Mesendoderm (in vitro differentiated cells): ENCODE results near the gene EPDR1.

ENCODE experiments used
- DNase-seq: peaks from one replicate; pipeline ENCODE4 v3.0.0; 2013
- H2AK5ac ChIP-seq: 2 replicates; pipeline ENCODE4 v1.6.1; 2013; ENCODE audit warnings: low read length, inconsistent platforms
- H2BK120ac ChIP-seq: 2 replicates; pipeline ENCODE4 v1.6.1; 2013; ENCODE audit warnings: low read depth, mild to moderate bottlenecking, low read length, moderate library complexity, mixed read lengths
- H2BK15ac ChIP-seq: replicated peaks from 2 replicates; pipeline ENCODE4 v1.6.1; 2013; ENCODE audit warnings: low read depth, mild to moderate bottlenecking, moderate library complexity
- H2BK5ac ChIP-seq: 2 replicates; pipeline ENCODE4 v1.6.1; 2013; ENCODE audit warnings: low read length, inconsistent platforms
- H3K18ac ChIP-seq: 2 replicates; pipeline ENCODE4 v1.6.1; 2013; ENCODE audit warnings: mild to moderate bottlenecking, low read length, mixed read lengths
- H3K23ac ChIP-seq: one replicate; pipeline ENCODE4 v1.6.1; 2013; ENCODE audit warnings: low read length
- H3K27ac ChIP-seq: 2 replicates; pipeline ENCODE4 v1.5.1; 2013; ENCODE audit warnings: low read depth, mild to moderate bottlenecking, inconsistent platforms, low read length, moderate library complexity
- H3K27me3 ChIP-seq: 2 replicates; pipeline ENCODE4 v1.6.1; 2013; ENCODE audit warnings: low read length, control low read depth, mild to moderate bottlenecking, inconsistent platforms; ENCODE audit not compliant: insufficient read depth, poor library complexity
- H3K36me3 ChIP-seq: 2 replicates; pipeline ENCODE4 v1.6.1; 2013; ENCODE audit warnings: low read length, inconsistent platforms; ENCODE audit not compliant: control insufficient read depth, insufficient read depth
- H3K4ac ChIP-seq: one replicate; pipeline ENCODE4 v1.6.1; 2013; ENCODE audit warnings: low read depth, mild to moderate bottlenecking, low read length, moderate library complexity
- H3K4me1 ChIP-seq: 2 replicates; pipeline ENCODE4 v1.6.1; 2013; ENCODE audit warnings: low read depth, low read length, inconsistent platforms; ENCODE audit not compliant: control insufficient read depth
- H3K4me2 ChIP-seq: 2 replicates; pipeline ENCODE4 v1.6.1; 2013; ENCODE audit warnings: low read length
- H3K4me3 ChIP-seq: 2 replicates; pipeline ENCODE4 v1.5.1; 2013; ENCODE audit warnings: mild to moderate bottlenecking, low read length
- H3K56ac ChIP-seq: one replicate; pipeline ENCODE4 v1.6.1; 2013; ENCODE audit warnings: low read length
- H3K79me1 ChIP-seq: 2 replicates; pipeline ENCODE4 v1.6.1; 2013; ENCODE audit warnings: low read length, inconsistent platforms
- H3K79me2 ChIP-seq: 2 replicates; pipeline ENCODE4 v1.6.1; 2013; ENCODE audit warnings: mild to moderate bottlenecking, low read length; ENCODE audit not compliant: control insufficient read depth, insufficient read depth
- H3K9ac ChIP-seq: 2 replicates; pipeline ENCODE4 v1.6.1; 2013; ENCODE audit warnings: low read length, inconsistent platforms
- H4K5ac ChIP-seq: one replicate; pipeline ENCODE4 v1.6.1; 2013; ENCODE audit warnings: low read length
- H4K8ac ChIP-seq: one replicate; pipeline ENCODE4 v1.6.1; 2013; ENCODE audit warnings: low read depth, mild to moderate bottlenecking, control low read depth, low read length, moderate library complexity
- WGBS: extraction: QIAGEN DNeasy Blood & Tissue Kit; methylation state at CpG from one replicate; pipeline ENCODE4 v1.1.7; 2013; ENCODE audit warnings: low lambda C conversion rate, missing lambda C conversion rate; ENCODE audit not compliant: insufficient coverage; ENCODE audit errors: extremely low coverage; 5-methylcytosine and 5-hydroxymethylcytosine counted together

Gene EPDR1

DNA sequence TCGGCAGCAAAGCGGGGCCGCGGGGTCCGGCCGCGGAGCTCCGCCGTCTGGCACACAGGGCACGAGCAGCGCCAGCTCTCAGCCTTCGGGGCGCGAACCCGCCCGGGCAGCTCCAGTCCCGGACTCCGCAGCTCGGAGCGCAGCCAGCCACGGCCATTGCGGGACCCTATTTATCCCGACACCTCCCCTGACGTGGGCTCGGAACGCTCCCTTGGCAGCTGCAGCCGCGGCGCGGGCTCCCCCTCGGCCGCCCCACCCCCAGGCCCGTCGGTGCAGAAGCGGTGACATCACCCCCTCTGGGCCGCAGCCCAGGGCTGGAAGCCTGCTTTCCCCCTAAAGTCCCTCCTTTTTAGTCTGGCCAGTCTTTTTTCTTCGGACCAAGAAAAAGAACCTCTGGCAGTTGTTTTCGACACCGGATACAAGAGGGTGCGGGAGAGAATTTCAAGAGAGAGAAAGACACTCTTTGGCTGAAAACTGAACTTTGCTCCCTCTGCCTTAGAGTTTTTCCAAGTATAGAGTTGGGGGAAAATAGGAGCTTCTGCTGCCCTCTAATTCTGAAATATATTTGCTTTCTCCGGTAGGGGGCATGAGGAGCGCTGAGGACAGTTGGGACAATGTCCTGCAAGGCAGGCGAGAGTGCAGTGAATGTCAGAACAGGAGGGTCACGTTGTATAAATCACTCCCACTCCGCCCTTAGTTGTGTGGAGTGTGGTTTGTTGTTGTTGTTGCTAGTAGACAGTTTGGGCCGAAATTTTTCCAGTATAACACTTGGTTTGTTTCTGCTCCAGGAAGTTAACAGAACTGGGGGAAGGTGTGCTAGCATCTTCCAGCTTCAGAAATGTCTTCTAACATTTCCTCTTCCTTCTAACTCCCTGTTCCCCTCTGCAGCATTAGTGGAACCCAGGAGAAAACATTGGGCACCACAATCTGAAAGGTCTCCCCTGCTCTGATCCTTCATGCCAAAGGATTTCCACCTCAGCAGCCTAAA, 3.5 kb upstream of the EPDR1 start, which contains the start of gene SFRP4:
TSS of gene SFRP4 (minus strand) at position 145 of the 988 bp plus-strand sequence. CDS start 280 bp downstream, outside the sequence.
- WGBS = no CpG with 5 or more reads among the region's 46 CpGs
- H3K79me2 ChIP-seq = no peaks in the 10 kb centered on the region

DNA sequence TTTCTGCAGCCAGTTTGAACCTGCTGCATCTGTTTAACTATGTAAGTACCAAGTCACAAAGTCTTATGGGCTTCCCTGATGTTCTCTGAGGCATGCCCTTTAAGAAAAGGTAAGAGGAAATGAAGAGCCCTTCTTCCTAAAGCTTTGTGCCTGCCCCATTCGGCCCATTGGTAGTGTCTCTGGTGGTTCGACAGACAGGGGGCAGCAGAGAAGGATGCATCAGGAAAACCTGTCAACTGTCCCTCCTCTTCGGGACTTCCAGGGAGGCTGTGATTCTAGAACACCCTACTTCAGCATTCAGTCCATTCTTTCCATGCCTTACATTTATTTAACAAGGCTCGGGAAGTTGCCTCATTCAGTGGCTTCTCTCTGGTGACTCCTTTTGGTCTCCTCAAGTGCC, 1.9 kb upstream of the EPDR1 start:
- no peak overlapping the region for H3K4ac ChIP-seq
- no peak overlapping the region for H3K56ac ChIP-seq
- no peak overlapping the region for H2BK120ac ChIP-seq
- no peak overlapping the region for H3K27ac ChIP-seq
- H2BK5ac ChIP-seq = no peak overlapping the region
- H3K9ac ChIP-seq = no peak overlapping the region
- peak; percentile 23 for DNase-seq
- no peak overlapping the region for H4K8ac ChIP-seq
- no peak overlapping the region for H3K4me2 ChIP-seq
- no peak overlapping the region for H3K18ac ChIP-seq
- WGBS = no CpG with 5 or more reads among the region's 4 CpGs
- H3K79me1 ChIP-seq = no peaks in the 10 kb centered on the region
- H3K36me3 ChIP-seq = no peaks in the 10 kb centered on the region
- no peaks in the 10 kb centered on the region for H3K4me1 ChIP-seq
- H4K5ac ChIP-seq = no peak overlapping the region
- H3K79me2 ChIP-seq = no peaks in the 10 kb centered on the region
- no peak overlapping the region for H2BK15ac ChIP-seq
- no peak overlapping the region for H2AK5ac ChIP-seq
- peaks cover 13% of the 10 kb centered on the region for H3K27me3 ChIP-seq
- no peak overlapping the region for H3K23ac ChIP-seq
- H3K4me3 ChIP-seq = no peak overlapping the region

More for the DNA sequence above, 3.5 kb upstream of the EPDR1 start, which contains the start of gene SFRP4:
- Histone ChIP-seq H3K79me1 (no peaks in the 10 kb centered on the region), H3K9ac (no peak within 1 kb of the TSS), H3K56ac (no peak within 1 kb of the TSS), H3K23ac (peak within 1 kb of the TSS; percentile 71), H2AK5ac (no peak within 1 kb of the TSS), H3K18ac (no peak within 1 kb of the TSS), H3K27me3 (peaks cover 13% of the 10 kb centered on the region), H3K4me2 (peak within 1 kb of the TSS; percentile 48), H2BK5ac (no peak within 1 kb of the TSS), H3K36me3 (no peaks in the 10 kb centered on the region), H4K5ac (no peak within 1 kb of the TSS), H3K4me3 (no peak within 1 kb of the TSS), H4K8ac (no peak within 1 kb of the TSS), H3K27ac (no peak within 1 kb of the TSS), H3K4me1 (no peaks in the 10 kb centered on the region), H3K4ac (no peak within 1 kb of the TSS), H2BK120ac (no peak within 1 kb of the TSS), H2BK15ac (no peak within 1 kb of the TSS)
- DNase-seq = peak; percentile 82

DNA sequence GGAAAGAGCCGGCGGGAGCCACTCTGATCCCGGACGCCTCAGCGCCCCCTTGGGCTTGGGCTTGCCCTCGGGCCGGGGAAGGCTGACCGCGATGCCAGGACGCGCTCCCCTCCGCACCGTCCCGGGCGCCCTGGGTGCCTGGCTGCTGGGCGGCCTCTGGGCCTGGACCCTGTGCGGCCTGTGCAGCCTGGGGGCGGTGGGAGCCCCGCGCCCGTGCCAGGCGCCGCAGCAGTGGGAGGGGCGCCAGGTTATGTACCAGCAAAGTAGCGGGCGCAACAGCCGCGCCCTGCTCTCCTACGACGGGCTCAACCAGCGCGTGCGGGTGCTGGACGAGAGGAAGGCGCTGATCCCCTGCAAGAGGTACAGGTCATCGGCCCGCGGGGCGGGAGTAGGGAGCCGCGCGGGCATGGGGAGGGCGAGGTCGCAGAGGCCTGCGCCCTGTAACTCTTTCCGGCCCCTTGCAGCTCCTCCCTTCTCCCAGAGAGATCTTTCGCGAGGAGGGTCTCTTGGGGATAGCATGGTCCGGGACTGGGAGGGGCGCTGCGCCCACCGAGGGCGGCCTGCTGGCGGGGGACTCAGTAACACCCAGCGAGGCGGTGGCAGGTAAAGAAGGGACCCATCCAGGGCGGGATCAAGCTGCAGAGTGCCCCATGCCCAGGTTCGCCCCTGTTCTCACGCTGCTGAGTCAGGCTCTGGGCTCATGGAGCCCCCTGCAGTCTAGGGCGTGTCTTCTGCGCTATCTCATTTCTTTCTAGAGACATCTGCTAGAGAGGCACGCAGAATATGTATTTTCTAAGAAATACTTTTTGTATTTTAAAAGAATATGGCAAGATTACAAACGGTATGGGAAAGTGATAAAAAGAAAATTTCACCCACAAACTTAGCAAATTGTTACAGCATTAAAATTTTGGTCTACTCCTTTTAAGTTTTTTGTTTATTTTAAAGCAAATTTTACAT, 687 bp downstream of the EPDR1 start:
- Histone ChIP-seq H3K27me3 (peaks cover 4% of the 10 kb centered on the region), H3K4me1 (no peaks in the 10 kb centered on the region), H3K79me2 (no peaks in the 10 kb centered on the region), H3K9ac (peak overlapping the region; percentile 75), H2BK15ac (no peak overlapping the region), H2AK5ac (no peak overlapping the region), H2BK120ac (peak overlapping the region; percentile 32), H3K4me2 (peak overlapping the region; percentile 58), H4K5ac (no peak overlapping the region), H3K18ac (peak overlapping the region; percentile 9), H4K8ac (no peak overlapping the region), H3K23ac (no peak overlapping the region), H3K79me1 (no peaks in the 10 kb centered on the region), H3K4me3 (peak overlapping the region; percentile 55), H2BK5ac (no peak overlapping the region), H3K36me3 (no peaks in the 10 kb centered on the region), H3K4ac (peak overlapping the region; percentile 89), H3K27ac (no peak overlapping the region), H3K56ac (peak overlapping the region; percentile 92)
- WGBS = no CpG with 5 or more reads among the region's 63 CpGs
- DNase-seq = peak; percentile 73

DNA sequence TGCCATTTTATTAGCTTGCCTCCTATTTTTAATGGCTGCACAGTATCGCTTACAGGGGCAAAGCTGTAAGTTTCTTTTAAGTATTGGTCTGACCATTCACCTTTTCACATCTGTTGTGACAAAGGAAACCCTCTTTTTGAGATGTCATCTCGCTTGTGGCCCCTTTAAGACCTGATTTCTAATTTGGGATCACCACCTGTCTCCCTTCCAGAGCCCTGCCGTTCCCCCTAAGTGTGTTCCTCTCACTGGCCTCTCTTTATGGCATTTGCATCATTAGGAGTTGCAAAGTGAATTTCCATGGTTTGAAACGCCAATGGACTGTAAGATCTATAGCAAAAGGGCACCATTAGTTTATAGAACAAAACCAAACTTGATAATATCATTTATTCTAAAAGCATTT, 1.4 kb downstream of the EPDR1 start:
- no peak overlapping the region for H3K27ac ChIP-seq
- H3K27me3 ChIP-seq = no peaks in the 10 kb centered on the region
- H3K18ac ChIP-seq = no peak overlapping the region
- no peak overlapping the region for H2BK15ac ChIP-seq
- H4K8ac ChIP-seq = no peak overlapping the region
- no CpG with 5 or more reads among the region's 4 CpGs for WGBS
- no peak overlapping the region for H3K9ac ChIP-seq
- no peak overlapping the region for H3K4ac ChIP-seq
- H2BK120ac ChIP-seq = no peak overlapping the region
- H3K23ac ChIP-seq = no peak overlapping the region
- DNase-seq = no peak
- H2BK5ac ChIP-seq = no peak overlapping the region
- no peaks in the 10 kb centered on the region for H3K79me1 ChIP-seq
- H3K79me2 ChIP-seq = no peaks in the 10 kb centered on the region
- no peaks in the 10 kb centered on the region for H3K4me1 ChIP-seq
- H3K4me3 ChIP-seq = no peak overlapping the region
- no peak overlapping the region for H3K56ac ChIP-seq
- no peak overlapping the region for H2AK5ac ChIP-seq
- H3K36me3 ChIP-seq = no peaks in the 10 kb centered on the region
- no peak overlapping the region for H4K5ac ChIP-seq
- H3K4me2 ChIP-seq = no peak overlapping the region

DNA sequence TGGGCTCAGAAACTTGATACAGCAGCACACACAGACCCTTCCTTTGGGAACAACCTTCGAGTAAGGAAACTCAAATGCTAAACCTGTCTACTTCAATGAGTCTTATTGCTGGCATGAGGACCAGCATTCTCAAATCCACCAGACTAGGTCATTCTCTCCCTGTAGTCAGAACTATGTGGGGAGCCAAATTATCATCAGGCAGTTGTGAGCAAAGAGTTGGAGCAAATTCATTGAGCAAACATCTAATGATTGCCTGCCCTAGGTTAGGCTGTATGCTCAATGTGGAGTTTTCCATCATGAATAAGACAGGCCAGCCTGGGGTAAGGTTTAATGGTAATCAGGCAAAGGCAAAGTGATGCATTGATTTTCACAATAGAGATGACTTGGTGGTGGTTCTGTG, 3.6 kb downstream of the EPDR1 start:
- Histone ChIP-seq H4K8ac (no peak overlapping the region), H3K9ac (no peak overlapping the region), H3K4me2 (no peak overlapping the region), H3K23ac (no peak overlapping the region), H4K5ac (no peak overlapping the region), H3K4me1 (no peaks in the 10 kb centered on the region), H3K27me3 (no peaks in the 10 kb centered on the region), H3K4ac (no peak overlapping the region), H2AK5ac (no peak overlapping the region), H3K36me3 (no peaks in the 10 kb centered on the region), H3K27ac (no peak overlapping the region), H3K18ac (no peak overlapping the region), H2BK5ac (no peak overlapping the region), H2BK120ac (no peak overlapping the region), H2BK15ac (no peak overlapping the region), H3K79me1 (no peaks in the 10 kb centered on the region), H3K56ac (no peak overlapping the region), H3K4me3 (no peak overlapping the region), H3K79me2 (no peaks in the 10 kb centered on the region)
- no CpG with 5 or more reads among the region's 1 CpG for WGBS
- no peak for DNase-seq
